HG03342 (cell line): ENCODE results near the gene NR6A1.

Experiments
- ATAC-seq: cut with Tn5 transposase; IDR thresholded peaks from one replicate; pipeline ENCODE4 v1.9.1; 2021; ENCODE audit warnings: mild to moderate bottlenecking, moderate library complexity; ENCODE audit not compliant: unreplicated experiment

Gene NR6A1

DNA sequence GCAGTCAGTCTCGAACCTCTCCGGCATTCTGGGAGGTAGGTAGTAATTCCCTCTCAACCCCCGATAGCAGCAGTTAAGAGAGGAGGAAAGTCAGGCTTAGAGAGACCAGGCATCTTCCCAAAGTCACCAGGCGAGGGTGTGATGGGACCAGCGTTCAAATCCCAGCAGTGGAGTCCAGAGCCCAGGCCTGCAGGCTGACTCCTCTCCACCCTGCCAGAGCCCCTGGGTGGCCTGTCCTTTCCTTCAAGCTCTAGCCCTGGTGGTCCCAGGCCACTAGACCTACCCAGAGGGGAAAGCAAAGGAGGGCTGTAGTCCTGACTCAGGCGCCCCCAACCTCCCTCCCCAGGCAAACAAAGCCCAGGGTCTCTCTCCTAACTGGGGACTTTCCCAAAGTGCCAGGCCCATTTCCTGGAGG is 259.7 kb downstream of the NR6A1 start:
- ATAC-seq = no peak

DNA sequence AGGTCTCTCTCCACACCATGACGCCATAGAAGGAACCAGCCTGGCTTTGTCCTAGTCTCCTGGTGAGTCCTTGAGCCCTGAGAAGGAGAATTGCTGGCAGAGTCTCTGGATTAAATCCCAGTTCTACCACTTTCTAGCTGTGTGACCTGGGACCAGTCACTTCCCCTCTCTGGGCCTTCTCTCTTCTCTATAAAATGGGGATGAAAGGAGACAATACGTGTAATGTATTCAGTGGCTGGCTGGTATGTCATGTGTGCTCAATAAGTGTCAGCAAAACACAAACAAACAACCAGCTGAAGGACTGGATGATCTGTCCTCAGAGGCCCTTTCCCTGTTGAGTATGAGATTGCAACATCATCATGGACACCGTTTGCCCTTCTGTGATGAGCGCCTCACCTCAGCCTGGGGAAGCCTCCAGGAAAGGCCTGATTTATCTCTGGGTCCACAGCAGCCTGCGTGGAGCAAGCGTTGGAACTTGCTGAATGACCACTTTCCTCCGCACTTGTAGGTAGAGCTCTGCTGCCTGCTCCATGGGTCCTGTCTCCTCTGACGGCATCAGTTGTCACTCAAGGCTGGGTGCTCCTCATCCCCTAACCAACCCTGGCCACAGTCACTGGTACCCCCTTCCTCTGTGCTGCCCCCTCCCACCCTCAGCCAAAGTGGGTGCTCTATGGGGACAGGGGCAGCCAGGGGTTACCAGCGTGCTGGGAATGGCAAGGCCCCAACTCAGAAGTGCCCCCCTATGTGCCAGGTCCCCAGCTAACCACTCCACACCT is 260.3 kb downstream of the NR6A1 start:
- no peak for ATAC-seq

DNA sequence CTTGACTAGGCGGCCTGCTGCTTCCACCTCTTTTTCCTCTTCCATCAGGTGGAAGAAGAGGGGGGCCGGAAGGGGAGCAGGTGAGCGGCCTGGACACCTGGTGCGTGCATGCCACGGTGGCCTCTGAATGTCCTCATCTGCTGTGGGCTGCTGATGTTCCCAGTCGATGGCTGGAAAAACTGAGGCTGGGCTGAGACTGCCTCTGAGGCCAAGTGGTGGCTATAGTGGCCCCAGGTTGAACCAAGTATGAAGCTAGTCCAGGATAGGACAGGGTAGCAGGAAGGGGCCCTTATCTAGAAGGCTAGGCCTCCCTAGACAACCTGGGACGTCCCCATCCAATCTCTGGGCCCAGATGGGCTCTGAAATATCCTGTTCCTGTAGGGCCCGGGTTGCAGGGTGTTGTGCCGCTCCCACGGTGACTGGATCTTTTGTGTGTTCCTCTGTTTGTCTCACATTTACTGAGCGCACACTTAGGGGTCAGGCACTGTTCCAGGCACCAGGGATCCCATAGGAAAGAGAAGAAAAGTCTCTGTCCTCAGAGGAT is 263.2 kb downstream of the NR6A1 start:
- no peak for ATAC-seq

DNA sequence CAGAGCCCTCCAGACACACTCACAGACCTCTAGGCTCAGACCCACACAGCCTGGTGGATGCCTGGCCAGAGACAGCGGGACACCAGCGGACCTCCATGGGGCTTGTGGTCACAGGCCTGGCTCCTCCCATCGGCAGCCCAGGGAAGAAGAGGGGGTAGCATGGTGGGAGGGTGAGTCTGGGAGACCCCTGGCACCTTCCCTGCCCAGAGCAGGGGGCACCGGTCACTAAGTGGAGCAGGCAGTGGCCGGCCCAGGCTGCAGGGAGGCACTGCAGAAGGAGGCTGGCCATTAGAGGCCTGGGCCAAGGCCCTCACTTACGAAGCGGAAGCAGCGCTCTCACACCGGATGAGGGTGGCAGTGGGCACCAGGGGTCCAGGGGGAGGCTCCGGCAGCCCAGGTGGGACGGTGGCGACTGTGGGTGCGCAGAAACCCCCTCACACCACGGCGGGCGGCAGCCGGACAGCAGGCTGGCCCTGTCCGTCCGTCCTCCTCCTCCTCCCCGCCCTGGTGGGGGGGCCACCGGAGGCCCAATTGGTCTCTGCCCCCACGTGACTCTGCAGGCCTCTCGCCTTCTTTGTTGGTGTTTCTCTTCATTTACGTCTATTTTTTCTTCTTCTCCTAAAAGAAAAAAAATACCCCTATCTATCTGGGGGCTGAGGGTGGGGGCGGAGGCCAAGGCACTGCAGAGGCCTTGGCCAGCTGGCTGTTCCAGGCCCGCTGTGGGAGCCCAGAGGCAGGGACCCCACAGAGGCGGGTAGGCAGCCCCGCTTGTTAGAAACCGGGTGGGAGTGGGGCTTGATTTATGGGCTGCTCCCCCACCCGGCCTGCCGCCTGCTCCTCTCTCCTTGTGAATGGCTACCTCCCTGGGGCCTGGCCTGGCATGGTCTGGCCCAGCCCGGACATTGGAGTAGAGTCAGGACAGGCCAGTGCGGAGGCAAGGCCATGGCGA is 263.9 kb downstream of the NR6A1 start, which contains the start of gene NR5A1:
TSS of gene NR5A1 (minus strand) at position 469 of the 949 bp plus-strand sequence. CDS start 4,004 bp downstream, outside the sequence.
- ATAC-seq = no peak

DNA sequence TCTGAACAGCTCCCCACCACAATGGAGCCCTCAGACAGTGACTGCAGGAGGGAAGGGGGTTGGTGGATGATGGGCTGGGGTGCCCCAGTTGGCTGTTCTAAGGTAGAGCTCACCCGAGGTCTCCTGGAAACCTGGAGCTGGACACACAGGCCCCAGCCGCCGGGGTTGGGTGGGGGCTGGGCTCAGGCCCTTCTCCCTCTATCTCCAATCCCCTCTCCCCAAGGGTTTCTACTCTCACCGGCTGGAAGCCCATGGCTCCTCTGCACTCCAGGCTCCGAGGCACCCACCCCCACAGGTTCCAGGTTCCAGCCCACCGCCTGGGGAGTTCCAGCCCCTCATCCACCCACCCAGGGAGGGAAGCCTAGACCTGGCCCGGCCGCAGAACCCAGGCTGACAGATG is 264.7 kb downstream of the NR6A1 start:
- ATAC-seq = no peak

DNA sequence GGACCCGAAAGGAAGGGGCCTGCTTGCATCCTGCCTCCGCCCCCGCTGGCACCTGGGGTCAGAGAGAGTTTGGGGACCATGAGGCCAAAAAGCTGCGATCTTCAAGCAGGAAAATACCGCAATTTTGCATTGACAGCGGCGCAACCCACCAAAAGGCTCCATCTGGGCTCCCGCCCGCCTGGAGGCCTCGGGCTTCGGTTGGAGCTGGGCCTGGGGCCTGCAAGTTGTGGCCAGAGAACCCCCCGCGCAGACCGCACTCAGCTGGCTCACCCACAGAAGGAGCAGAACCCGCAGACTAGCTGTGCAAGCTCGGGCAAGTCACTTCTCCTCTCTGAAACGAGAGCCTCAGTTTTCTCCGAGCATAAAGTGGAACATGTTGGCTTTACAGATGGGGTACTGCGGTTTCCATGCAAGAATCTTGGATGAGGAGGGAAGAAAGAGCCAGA is 265.2 kb downstream of the NR6A1 start:
- ATAC-seq = no peak

DNA sequence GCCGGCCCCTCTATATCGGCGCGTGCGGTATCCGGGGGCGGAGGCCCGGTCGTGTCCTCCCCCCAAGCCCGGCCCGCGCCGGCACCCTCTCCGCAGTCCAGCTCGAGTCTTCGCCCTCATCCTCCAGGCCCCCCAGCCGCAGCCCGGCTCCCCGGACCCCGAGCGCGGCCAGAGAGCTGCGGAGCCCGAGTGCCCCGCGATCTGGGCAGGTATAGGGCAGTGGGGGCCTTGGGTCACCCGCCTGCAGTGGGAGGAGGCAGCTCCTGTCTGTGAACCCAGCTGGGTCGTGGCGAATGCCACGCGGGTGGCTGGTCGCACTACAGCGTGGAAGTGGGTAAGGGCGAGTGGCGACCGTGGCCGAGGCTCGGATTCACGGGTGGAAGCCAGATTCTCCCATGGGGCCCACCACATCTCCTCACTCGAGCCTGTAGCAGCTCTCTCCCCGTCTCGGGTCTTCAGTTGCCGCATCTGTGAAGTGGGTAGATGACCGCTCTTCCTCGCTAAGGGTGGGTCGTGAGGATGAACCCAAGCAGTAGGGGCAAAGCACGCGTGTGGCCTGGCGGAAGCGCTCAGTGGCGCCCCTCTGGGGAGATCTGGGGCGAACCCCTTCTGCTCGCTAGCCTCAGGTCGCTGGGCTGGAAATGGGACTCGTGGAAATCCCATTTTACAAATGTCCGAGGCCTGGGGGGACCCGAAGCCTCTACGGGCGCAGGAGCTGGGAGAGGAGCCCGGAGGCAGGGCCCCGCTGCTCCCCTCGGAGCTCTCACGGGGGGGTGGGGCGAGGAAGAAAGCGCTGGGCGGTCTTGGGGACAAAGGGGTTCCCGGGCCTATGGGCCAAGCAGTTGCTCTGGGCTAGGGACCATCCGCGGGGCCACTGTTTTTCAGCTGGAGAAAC is 265.9 kb downstream of the NR6A1 start:
- ATAC-seq = no peak

DNA sequence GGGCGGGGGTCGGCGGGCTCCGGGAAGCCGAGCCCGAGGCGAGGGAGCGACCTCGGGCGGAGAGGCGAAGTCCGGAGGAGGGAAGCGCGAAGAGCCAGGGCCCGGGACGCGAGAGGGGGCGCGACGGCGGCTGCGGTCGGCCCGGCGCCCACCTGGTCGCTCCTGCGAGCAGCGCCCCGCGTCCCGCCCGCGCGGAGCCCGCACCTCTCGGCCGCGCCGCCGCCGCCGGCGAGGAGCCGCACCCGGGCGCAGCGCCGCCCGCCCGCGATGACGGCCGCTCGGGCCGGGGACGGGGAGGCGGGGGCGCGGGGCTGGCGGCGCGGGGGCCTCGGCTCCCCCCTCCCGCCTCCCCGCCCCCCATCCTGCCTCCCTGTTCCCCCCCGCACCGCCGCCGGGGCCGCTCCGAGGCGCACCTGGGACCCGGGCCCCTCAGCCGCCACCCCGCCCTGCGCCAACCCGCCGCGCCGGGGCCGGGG is 266.5 kb downstream of the NR6A1 start:
- ATAC-seq = no peak

DNA sequence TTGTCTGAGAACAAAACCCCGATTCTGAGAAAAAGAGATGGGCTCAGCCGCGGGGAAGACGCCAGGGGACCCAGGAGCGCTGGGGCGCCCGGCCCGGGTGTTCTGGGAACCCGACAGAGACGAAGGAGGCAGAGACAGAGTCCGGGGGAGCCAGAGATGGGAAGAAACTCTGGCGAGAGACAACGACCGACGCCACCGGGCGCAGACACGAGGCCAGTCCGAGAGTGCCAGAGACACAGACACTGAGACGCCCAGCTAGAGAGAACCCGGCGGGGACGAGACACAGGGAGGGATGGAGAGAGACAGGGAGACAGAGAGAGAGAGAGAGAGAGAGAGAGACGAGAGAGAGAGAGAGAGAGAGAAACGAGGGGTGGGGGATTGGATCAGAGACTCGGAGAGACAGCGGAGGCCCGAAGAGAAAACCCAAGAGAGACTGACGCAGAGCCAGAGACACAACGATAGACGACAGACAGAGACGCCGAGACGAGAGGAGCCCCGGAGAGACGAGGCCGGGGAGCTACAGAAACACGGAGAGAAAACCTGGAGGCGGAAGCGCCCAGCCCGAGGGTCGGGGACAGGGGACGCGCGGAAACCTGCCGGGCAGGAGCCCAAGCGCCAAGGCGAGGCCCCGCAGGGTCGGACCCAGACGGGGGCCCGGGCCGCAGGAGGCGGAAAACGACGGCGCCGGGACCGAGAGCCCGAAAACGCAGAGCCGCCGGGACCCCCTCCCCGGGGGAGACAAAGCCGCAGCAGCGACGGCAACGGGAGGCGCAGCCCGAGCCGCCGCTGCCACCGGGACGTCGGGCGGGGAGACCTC is 267.2 kb downstream of the NR6A1 start:
- no peak for ATAC-seq

DNA sequence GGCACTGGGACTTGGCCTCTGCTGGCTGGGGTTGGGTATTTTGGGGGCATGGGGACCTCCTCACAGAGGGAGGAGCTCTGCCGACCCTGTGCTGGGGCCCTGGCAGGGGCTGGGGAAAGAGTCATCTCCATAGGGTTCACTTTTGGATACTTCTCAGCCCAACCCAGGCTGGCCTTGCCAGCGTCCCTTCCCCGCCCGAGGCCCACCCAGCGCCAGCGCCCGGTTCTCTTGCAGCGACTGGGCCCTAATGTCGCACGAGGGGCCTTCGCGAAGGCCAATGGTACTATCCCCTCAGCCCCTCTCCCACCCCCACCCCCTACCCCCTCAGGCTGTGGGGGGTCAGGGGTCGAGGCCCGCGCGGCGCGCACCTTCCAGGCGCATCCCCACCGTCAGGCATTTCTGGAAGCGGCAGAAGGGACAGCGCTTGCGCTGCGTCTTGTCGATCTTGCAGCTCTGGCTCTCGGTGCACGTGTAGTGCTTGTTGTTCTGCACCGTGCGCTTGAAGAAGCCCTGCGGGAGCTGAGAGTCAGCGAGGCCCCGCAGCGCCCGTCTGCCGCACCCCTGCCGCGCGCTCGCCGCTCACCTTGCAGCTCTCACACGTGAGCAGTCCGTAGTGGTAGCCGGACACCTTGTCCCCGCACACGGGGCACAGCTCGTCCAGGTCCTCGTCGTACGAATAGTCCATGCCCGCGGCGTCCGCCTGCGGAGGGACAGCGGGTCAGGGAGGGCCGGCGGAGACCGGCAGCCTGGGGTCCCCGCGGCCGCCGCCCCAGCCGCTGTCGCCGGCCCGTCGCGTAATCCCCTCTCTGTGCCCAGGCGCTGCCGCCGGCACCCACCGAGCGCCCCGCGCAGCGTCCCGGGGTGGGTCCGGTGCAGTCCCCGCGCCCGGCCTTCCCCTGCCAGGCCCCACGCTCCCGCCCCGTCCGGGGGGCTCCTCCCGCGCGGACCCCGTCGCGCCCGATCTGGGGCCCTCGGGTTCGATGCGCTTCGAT is 268.1 kb downstream of the NR6A1 start:
- ATAC-seq = no peak

DNA sequence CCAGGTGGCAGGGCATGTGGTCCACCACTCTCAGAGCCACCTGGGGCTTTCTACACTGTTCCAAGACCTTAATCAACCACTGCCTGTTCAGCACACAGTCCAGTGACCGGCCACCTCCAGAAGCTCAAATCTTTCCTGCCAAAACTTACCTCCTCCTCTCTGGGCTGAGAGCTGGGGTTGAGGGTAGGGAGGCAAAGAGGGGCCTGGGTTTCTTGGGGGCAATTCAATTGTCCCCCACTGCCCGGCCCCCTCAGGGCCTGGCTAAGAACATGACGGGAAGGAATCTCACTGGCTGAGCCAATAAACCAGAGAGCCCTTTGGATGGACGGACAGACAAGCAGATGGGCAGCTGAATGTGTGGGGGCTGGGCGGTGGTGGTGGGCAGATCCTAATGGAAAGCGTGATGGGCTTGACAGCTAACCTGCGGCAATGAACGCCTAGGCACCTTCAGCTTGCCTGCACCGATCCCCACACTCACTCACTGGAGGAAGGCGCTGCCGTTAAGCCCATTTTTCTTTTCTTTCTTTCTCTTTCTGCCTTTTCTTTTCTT is 269.3 kb downstream of the NR6A1 start:
- ATAC-seq = no peak

DNA sequence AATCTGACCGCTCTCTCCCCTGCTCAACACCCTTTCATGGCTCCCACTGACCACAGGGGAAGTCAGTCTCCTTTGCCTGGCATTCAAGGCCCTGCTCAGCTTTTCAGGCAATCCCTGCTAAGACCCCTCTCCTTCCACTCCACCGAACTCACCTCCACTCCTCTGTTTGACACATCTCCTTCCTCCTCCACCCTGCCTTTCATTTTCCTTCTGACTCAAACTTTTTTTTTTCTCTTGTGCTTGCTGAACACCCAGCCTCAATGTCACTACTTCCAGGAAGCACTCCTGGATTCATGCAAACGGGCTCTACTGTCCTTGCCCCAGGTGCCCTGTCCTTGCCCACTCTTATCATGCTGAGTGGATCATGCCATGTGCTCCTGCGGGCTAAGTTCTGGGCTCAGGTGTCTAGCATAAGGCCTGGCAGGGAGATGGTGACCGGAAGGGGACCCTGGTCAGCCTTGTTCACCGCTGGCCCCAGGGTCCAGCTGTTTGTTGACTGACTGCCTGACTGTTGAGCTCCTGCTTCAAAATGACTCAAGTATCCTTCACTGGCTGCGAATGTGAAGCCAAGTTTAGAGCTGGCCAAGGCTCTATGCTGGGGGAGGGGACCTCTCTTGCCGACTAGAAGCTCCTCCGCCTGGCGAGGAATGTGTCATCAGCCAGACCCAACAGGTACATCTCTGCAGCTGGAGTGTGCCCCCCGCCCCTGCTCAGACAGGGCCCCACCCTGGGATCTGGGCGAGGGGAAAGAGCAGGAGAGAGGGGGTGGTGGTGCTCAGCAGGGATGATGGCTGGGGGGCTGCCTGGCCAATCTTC is 270.1 kb downstream of the NR6A1 start:
- ATAC-seq = no peak

DNA sequence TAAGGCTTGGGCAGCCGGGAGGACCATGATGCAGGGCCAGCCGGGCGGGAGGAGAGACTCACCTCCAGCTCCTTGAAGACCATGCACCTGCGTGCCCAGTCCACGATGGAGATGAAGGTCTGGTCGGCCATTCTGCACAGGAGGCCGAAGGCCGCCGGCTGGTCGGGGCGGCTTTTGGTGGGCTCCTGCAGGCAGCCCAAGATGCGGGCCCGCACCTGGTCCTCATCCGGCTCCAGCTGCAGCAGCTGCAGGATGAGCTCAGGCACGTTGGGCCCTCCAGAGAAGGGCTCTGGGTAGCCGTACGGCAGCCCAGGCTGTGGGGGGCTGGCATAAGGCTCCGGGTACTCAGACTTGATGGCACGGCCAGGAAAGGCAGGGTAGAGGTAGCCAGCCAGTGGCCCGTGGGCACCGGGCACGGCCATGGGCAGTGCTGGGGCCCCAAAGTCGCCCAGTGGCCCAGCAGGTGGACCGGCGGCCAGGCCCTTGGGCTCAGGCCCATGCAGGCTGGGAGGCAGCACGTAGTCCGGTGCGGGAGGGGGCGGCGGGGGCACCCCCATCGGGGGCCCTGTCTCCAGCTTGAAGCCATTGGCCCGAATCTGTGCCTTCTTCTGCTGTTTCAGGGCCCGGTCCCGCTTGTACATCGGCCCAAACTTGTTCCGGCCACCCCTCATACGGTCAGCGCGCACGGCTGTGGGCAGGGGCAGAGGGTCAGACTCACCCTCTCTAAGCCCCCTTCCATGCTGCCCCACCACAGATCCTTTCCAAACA is 270.9 kb downstream of the NR6A1 start:
- ATAC-seq = no peak

DNA sequence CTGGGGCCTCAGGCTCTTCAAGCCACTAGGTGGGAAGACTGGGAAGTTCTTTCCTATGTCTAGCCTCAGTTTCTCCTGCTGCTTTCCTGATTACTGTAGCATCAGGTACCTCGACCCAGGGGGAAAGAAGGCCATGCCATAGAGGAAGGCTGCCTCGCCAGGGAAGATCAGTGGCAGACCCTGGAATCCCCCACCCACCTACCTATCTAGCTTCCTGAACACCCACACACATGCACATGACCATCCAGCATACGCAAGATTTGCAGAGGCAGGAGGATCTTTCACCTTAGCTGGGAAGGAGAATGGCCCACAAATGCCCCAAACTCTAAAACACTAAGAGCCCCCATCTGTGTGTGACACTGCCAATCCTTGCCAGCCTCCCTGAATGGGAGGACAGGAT is 271.9 kb downstream of the NR6A1 start:
- ATAC-seq = no peak

DNA sequence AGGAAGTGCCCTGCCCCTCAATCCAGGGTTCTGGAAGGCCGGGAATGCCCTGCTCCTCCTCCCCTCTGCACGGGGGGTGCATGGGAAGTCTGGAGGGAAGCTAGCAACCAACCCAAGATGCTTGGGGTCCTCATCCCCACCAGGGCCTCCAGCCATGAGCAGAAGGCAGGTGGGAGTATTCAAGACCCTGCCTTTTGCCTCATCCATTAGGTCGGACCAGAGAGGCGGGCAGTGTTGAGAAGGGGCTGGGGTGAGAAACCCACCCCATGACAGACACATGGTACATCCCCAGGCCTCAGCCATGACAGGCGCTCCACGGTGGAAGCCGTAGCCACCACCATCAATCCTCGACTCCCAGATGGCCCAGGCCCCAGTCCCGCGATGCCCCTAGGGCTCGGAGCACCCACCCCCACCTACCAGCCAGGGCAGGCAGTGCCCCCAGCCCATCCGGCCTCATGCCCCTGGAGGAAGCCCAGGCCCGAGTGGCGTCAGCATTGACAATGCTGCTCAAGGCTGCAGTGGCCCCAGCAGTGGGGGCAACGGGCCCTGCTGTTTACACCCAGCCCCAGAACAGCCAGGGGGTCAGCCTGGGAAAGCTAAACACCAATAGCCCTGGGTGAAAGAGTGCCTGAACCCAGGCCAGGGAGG is 272.5 kb downstream of the NR6A1 start:
- ATAC-seq = no peak

DNA sequence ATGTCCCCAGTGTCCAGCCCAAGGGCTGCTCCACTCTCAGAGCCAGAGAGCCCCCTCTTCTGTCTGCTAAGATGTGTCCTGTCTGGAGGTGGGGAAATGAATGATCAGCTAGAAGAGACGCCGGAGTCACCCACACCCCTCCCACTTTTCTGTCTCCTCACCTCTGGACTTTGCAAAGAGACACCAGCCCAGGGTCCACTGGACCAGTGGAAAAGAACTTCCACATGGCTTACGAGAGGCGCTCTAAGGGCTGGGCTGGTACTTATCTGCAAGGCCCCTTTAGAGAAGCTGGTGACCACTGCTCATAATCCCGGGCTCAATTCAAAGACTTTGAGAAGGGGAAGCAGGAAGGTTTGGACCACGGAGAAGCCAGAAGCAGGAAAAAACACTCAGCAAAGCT is 273.1 kb downstream of the NR6A1 start:
- no peak for ATAC-seq
